Lower leg skin (tissue), 4 donors: ENCODE measurements around the gene PDE8A. TPM values are rescaled to one million over a fixed set of nuclear protein-coding genes. Genes with fewer than 3 reads are reported as not detected.
A peak's percentile ranks its signal among the peaks of the same experiment; 100 is the strongest.

Source experiments
- DNase-seq, 2 donors: peaks; one replicate each; pipeline ENCODE4 v3.0.0-alpha.2; 2019; ENCODE audit warnings: low spot score in 2 of 2
- H3K4me3 ChIP-seq: fragments of 200-600 bp; sonication (generic); 2 replicates; pipeline ENCODE4 v1.5.1; 2017; ENCODE audit warnings: mild to moderate bottlenecking, low read depth; ENCODE audit not compliant: poor library complexity, severe bottlenecking
- CTCF ChIP-seq, 3 donors: fragments of 450-650 bp; IDR thresholded peaks; one replicate each; pipeline ENCODE4 v1.5.1; 2016; ENCODE audit warnings: antibody characterized with exemption in 3 of 3, mild to moderate bottlenecking in 3 of 3, moderate library complexity in 2 of 3
- POLR2A ChIP-seq, 2 donors: fragments of 450-650 bp; IDR thresholded peaks; one replicate each; pipeline ENCODE4 v1.6.1; 2016 to 2017; ENCODE audit warnings: antibody characterized with exemption in 2 of 2, mild to moderate bottlenecking in 1 of 2, moderate library complexity in 1 of 2
- WGBS, 2 donors: methylation state at CpG; one replicate each; pipeline ENCODE4 v1.1.5; 2018; 5-methylcytosine and 5-hydroxymethylcytosine counted together
- intact Hi-C: fragments of 100-400 bp; cut with DNase I; formaldehyde crosslinking; loops from one replicate; pipeline ENCODE4 v1.15.0; 2023; ENCODE audit warnings: low total_unique reads
- total RNA-seq, 4 donors: library from RNA; depleted of rRNA; stranded (reverse); fragments of >200 nt; gene quantifications; one replicate each; pipeline ENCODE4 v1.1.0, GENCODE V29; 2016

Gene PDE8A
- 10 to 100 TPM; 14.7 to 23.1 (median 19.4) TPM for total RNA-seq

- peak; percentile 33 to 91 for DNase-seq
Measured at GRCh38 chr15:84981711-84982300, at the start of gene PDE8A. Gene PDE8A (plus strand): TSS chr15:84981856. CDS start chr15:84982163, 307 bp downstream.

GRCh38 chr15:84934942-84935729 lies 46.5 kb upstream of the PDE8A start:
- no peak for DNase-seq
- intact Hi-C loops, result no loop called here
- WGBS, 2 donors, result 87 to 92% methylated on average over 18 to 19 of the region's 21 CpGs

More at GRCh38 chr15:84981711-84982300, at the start of gene PDE8A:
- no peak for TF ChIP-seq POLR2A (IDR thresholded peaks at IDR 0.05)
- TF ChIP-seq CTCF (IDR thresholded peaks at IDR 0.05), result no peak
- intact Hi-C loops, result no loop called here
- H3K4me3 ChIP-seq, result peak within 1 kb of the TSS; percentile 78
- 0% methylated on average over 3 to 24 of the region's 95 CpGs for WGBS, 2 donors

GRCh38 chr15:84937144-84937543 lies 44.5 kb upstream of the PDE8A start:
- H3K4me3 ChIP-seq, result no peak overlapping the region
- no peak for TF ChIP-seq POLR2A (IDR thresholded peaks at IDR 0.05)
- TF ChIP-seq CTCF (IDR thresholded peaks at IDR 0.05), result no peak
- intact Hi-C loops, result no loop called here
- 39 to 43% methylated on average over 5 of the region's 5 CpGs for WGBS, 2 donors
- DNase-seq, result no peak

More at GRCh38 chr15:84934942-84935729, 46.5 kb upstream of the PDE8A start:
- no peak for TF ChIP-seq CTCF (IDR thresholded peaks at IDR 0.05)
- TF ChIP-seq POLR2A (IDR thresholded peaks at IDR 0.05), result no peak
- no peak overlapping the region for H3K4me3 ChIP-seq

GRCh38 chr15:84938726-84939125 lies 42.9 kb upstream of the PDE8A start:
- H3K4me3 ChIP-seq, result no peak overlapping the region
- DNase-seq, result no peak
- TF ChIP-seq CTCF (IDR thresholded peaks at IDR 0.05), result no peak
- TF ChIP-seq POLR2A (IDR thresholded peaks at IDR 0.05), result no peak
- intact Hi-C loops, result no loop called here
- 95 to 97% methylated on average over 1 of the region's 1 CpG for WGBS, 2 donors

GRCh38 chr15:84940399-84940798 lies 41.3 kb upstream of the PDE8A start:
- DNase-seq, result no peak
- TF ChIP-seq POLR2A (IDR thresholded peaks at IDR 0.05) (no peak), CTCF (IDR thresholded peaks at IDR 0.05) (no peak)
- WGBS, 2 donors, result 47 to 73% methylated on average over 3 of the region's 3 CpGs
- intact Hi-C loops, result no loop called here
- H3K4me3 ChIP-seq, result no peak overlapping the region
